Esophagus muscularis mucosa (tissue), 4 donors: ENCODE data around the gene MTG1. TPM values are rescaled to one million over a fixed set of nuclear protein-coding genes. Genes with fewer than 3 reads are reported as not detected.

Source experiments
- DNase-seq: peaks from one replicate; pipeline ENCODE4 v3.0.0-alpha.2; 2017; ENCODE audit errors: extremely low spot score
- H3K27ac ChIP-seq, 4 donors: fragments of 200-600 bp; sonication (generic); replicated peaks in 1 of 4; 1 replicate in 3 of 4; 2 replicates in 1 of 4; pipeline ENCODE4 v1.5.1; 2016 to 2019; ENCODE audit warnings: mild to moderate bottlenecking in 1 of 4
- H3K27me3 ChIP-seq, 4 donors: fragments of 200-600 bp; sonication (generic); one replicate each; pipeline versions ENCODE4 v1.5.1 to v1.6.0; 2016 to 2019
- H3K36me3 ChIP-seq, 4 donors: fragments of 200-600 bp; sonication (generic); one replicate each; pipeline ENCODE4 v1.5.1; 2016 to 2019
- H3K4me1 ChIP-seq, 4 donors: fragments of 200-600 bp; sonication (generic); one replicate each; pipeline ENCODE4 v1.5.1; 2016 to 2019
- H3K4me3 ChIP-seq, 4 donors: fragments of 200-600 bp; sonication (generic); 1 replicate in 2 of 4; 2 replicates in 2 of 4; pipeline ENCODE4 v1.5.1; 2016 to 2019; ENCODE audit warnings: mild to moderate bottlenecking in 4 of 4, moderate library complexity in 1 of 4
- H3K9me3 ChIP-seq, 4 donors: fragments of 200-600 bp; sonication (generic); 1 replicate in 3 of 4; 2 replicates in 1 of 4; pipeline ENCODE4 v1.5.1; 2016 to 2019
- EP300 ChIP-seq: sonication (generic); formaldehyde crosslinking; IDR thresholded peaks from one replicate; pipeline ENCODE4 v1.6.1; 2017; ENCODE audit warnings: antibody characterized with exemption
- POLR2A ChIP-seq: fragments of 450-650 bp; IDR thresholded peaks from one replicate; pipeline ENCODE4 v1.6.1; 2017; ENCODE audit warnings: antibody characterized with exemption, moderate library complexity, mild to moderate bottlenecking, low read depth
- POLR2AphosphoS5 ChIP-seq, 2 donors: sonication (generic); formaldehyde crosslinking; IDR thresholded peaks; one replicate each; pipeline ENCODE4 v1.6.1; 2017; ENCODE audit warnings: antibody characterized with exemption in 2 of 2
- WGBS: methylation state at CpG from one replicate; pipeline ENCODE4 v1.1.5; 2018; 5-methylcytosine and 5-hydroxymethylcytosine counted together
- intact Hi-C: fragments of 100-400 bp; cut with DNase I; formaldehyde crosslinking; loops from one replicate; pipeline ENCODE4 v1.15.1; 2023
- total RNA-seq, 4 donors: library from RNA; depleted of rRNA; stranded (reverse); fragments of >200 nt; gene quantifications; one replicate each; pipeline versions ENCODE4 v1.1.0 to v1.2.1, GENCODE V29; 2016
- TF ChIP-seq, protein P1 (sequence below), 3 experiments: fragments of 200-600 bp in 2 of 3; fragments of 450-650 bp in 1 of 3; sonication (generic) in 2 of 3; IDR thresholded peaks; one replicate each; pipeline ENCODE4 v1.5.1; 2017 to 2019; ENCODE audit warnings: antibody characterized with exemption in 3 of 3, mild to moderate bottlenecking in 2 of 3, moderate library complexity in 1 of 3

Gene MTG1
- total RNA-seq, 4 donors from 2014 or later = 12.6 to 23.6 (median 15.9) TPM

DNA sequence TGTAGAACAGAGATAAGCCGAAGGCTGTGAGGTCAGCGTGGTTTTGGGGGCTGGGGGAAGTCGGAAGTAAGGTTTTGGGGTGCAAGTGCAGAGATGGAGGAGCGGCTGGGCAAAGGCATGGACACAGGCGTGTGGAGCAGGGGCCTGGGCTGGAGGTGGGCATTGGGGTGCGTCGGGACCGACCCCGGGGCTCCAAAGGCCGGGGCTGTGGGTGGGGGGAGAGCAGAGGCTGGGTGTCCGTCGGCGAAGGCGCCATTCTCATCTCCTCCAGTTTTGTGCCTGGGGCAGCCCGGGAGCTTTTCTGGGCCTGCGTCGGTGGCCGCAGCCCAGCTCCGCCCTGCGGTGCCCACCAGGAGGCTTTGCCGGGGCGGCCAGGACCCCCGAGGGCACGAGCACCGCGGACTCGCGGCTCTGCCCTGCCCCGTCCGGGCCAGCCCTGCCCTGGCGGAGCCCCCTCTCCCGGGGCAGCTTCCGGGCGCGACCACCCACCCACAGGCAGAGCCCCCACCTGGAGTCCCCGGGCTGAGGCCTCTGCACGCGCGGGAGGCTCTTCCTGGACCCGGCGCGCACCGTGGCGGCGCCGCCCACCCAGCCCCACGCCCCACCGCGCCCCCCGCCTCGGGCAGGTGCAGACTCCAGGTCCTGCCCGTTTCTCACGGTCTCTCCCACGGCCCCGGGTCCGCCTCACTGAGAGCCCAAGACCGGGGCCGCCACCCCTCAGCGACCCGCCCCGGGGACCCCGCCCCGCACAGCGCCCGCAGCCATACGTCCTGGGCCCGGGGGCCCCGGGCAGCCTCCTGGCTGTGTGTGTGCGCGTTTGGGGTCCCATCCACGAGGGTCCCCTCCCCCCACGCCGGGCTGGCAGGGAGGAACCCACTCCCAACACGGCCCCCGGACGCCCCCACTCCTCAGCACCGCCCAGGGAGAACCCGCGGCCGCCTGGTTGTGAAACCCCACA, 52.1 kb downstream of the MTG1 start:
- intact Hi-C loops = no loop called here
- peak; percentile 60 for DNase-seq
- TF ChIP-seq, protein P1, sequence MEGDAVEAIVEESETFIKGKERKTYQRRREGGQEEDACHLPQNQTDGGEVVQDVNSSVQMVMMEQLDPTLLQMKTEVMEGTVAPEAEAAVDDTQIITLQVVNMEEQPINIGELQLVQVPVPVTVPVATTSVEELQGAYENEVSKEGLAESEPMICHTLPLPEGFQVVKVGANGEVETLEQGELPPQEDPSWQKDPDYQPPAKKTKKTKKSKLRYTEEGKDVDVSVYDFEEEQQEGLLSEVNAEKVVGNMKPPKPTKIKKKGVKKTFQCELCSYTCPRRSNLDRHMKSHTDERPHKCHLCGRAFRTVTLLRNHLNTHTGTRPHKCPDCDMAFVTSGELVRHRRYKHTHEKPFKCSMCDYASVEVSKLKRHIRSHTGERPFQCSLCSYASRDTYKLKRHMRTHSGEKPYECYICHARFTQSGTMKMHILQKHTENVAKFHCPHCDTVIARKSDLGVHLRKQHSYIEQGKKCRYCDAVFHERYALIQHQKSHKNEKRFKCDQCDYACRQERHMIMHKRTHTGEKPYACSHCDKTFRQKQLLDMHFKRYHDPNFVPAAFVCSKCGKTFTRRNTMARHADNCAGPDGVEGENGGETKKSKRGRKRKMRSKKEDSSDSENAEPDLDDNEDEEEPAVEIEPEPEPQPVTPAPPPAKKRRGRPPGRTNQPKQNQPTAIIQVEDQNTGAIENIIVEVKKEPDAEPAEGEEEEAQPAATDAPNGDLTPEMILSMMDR (IDR thresholded peaks at IDR 0.05) = no peak
- TF ChIP-seq POLR2A (no peak), POLR2AphosphoS5 (IDR thresholded peaks at IDR 0.05) (no peak), EP300 (no peak)
- Histone ChIP-seq H3K27ac (no peak overlapping the region), H3K36me3 (peaks cover 0 to 9% (median 0%) of the 10 kb centered on the region in 4 donors), H3K4me1 (no peaks in the 10 kb centered on the region), H3K9me3 (peaks cover 0 to 43% (median 31%) of the 10 kb centered on the region in 4 donors), H3K27me3 (no peaks in the 10 kb centered on the region), H3K4me3 (no peak overlapping the region)
- WGBS = 58% methylated on average over 23 of the region's 80 CpGs

DNA sequence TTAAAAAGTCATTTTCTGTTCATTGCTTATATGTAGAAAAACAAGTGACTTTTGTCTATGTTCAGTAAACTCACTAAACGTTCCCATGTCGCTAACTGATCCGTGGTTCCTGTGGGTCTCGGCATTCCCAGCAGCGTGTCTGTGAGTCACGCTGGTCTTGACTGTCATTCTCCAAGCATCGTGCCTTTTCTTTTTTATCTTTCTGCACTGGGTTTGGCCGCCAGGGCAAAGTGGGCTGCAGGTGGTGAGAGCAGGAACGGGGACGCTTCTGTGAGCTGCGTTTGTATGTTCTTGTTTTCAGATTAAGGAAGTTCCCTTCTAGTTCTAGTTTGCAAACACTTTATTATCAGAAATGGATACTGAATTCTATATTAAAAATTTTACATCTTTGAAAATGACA, 53.0 kb downstream of the MTG1 start:
- H3K36me3 ChIP-seq = peaks cover 0 to 9% (median 0%) of the 10 kb centered on the region in 4 donors
- WGBS = 80% methylated on average over 11 of the region's 11 CpGs
- intact Hi-C loops = no loop called here

DNA sequence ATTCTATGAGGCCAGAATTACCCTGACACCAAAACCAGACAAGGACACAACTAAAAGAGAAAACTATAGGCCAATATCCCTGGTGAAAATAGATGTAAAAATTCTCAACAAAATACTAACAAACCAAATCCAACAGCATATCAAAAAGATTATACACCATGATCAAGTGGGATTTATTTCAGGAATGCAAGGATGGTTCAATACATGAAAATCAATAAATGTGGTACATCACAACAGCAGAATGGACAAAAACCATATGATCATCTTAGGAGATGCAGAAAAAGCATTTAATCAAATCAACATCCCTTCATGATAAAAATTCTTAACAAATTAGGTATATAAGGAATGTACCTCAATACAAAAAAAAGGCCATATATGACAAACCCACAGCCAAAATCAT, 54.2 kb downstream of the MTG1 start:
- no peaks in the 10 kb centered on the region for H3K4me1 ChIP-seq
- no peak for DNase-seq
- no peak overlapping the region for H3K27ac ChIP-seq
- no peak overlapping the region for H3K4me3 ChIP-seq
- no peak for TF ChIP-seq EP300
- peaks cover 0 to 43% (median 31%) of the 10 kb centered on the region in 4 donors for H3K9me3 ChIP-seq
- H3K27me3 ChIP-seq = no peaks in the 10 kb centered on the region
- H3K36me3 ChIP-seq = peaks cover 0 to 3% (median 0%) of the 10 kb centered on the region in 4 donors
- intact Hi-C loops = no loop called here

More for the DNA sequence above, 53.0 kb downstream of the MTG1 start:
- no peaks in the 10 kb centered on the region for H3K27me3 ChIP-seq
- TF ChIP-seq POLR2A = no peak
- no peak for TF ChIP-seq POLR2AphosphoS5 (IDR thresholded peaks at IDR 0.05)
- TF ChIP-seq, protein P1 (IDR thresholded peaks at IDR 0.05) = no peak
- TF ChIP-seq EP300 = no peak
- no peak overlapping the region for H3K4me3 ChIP-seq
- no peak overlapping the region for H3K27ac ChIP-seq
- peaks cover 0 to 43% (median 31%) of the 10 kb centered on the region in 4 donors for H3K9me3 ChIP-seq
- DNase-seq = no peak
- no peaks in the 10 kb centered on the region for H3K4me1 ChIP-seq

DNA sequence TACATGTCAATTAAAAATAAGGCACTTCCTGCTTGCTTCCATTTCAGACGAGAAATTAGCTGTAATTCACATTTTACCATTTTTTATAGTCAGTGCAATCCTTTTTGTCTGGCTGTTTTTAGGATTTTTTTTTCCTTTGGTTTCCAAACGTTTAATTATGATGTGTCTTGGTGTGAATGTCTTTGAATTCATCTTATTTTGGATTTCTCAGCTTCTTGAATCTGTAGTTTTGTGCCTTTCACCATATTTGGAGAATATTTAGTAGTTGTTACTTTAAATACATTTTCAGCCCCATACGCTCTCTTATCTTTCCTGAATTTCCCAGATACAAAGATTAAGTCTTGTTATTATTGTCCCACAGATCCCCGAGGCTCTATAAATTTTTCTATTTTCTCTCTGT, 57.4 kb downstream of the MTG1 start:
- no peak overlapping the region for H3K27ac ChIP-seq
- no peak overlapping the region for H3K4me3 ChIP-seq
- no peaks in the 10 kb centered on the region for H3K27me3 ChIP-seq
- peaks cover 0 to 29% (median 27%) of the 10 kb centered on the region in 4 donors for H3K9me3 ChIP-seq
- DNase-seq = no peak
- WGBS = 68% methylated on average over 4 of the region's 4 CpGs
- TF ChIP-seq EP300 (no peak), POLR2A (no peak), POLR2AphosphoS5 (IDR thresholded peaks at IDR 0.05) (no peak)
- TF ChIP-seq, protein P1 (IDR thresholded peaks at IDR 0.05) = no peak
- no peaks in the 10 kb centered on the region for H3K36me3 ChIP-seq
- H3K4me1 ChIP-seq = no peaks in the 10 kb centered on the region
- intact Hi-C loops = no loop called here

DNA sequence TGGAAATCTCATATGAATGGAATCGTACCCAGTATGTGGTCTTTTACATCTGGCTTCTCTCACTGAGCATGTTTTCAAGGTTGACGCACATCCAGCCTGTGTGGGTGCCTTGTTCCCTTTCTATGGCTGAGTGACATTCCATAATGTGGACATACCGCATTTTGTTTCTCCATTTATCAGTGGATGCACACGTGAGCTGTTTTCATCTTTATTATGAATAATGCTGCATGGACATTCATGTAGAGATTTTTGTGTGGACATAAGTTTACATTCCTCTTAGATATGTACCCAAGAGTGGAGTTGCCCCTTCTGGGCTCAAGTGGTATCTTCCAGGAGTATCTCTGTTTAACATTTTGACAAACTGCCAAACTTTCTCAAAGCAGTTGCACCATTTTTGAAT, 58.5 kb downstream of the MTG1 start:
- H3K9me3 ChIP-seq = peaks cover 0 to 18% (median 16%) of the 10 kb centered on the region in 4 donors
- peak; percentile 82 for DNase-seq
- intact Hi-C loops = no loop called here
- no peaks in the 10 kb centered on the region for H3K4me1 ChIP-seq
- peaks cover 0 to 4% (median 0%) of the 10 kb centered on the region in 4 donors for H3K36me3 ChIP-seq
- no peak overlapping the region for H3K27ac ChIP-seq
- 84% methylated on average over 4 of the region's 4 CpGs for WGBS
- no peak for TF ChIP-seq POLR2A
- TF ChIP-seq, protein P1 (IDR thresholded peaks at IDR 0.05) = no peak
- no peak for TF ChIP-seq EP300
- no peak for TF ChIP-seq POLR2AphosphoS5 (IDR thresholded peaks at IDR 0.05)
- no peaks in the 10 kb centered on the region for H3K27me3 ChIP-seq
- H3K4me3 ChIP-seq = no peak overlapping the region
